Adrenal gland (tissue), 5 donors: ENCODE measurements around the gene AK3.

ENCODE experiments used
- POLR2A ChIP-seq, 2 donors: fragments of 450-650 bp; IDR thresholded peaks; one replicate each; pipeline ENCODE4 v1.6.1; 2017; ENCODE audit warnings: antibody characterized with exemption in 2 of 2, mild to moderate bottlenecking in 2 of 2, moderate library complexity in 1 of 2
- TF ChIP-seq, protein P1 (sequence below), 6 experiments: fragments of 450-650 bp in 4 of 6; fragments of 200-600 bp in 2 of 6; sonication (generic) in 1 of 6; IDR thresholded peaks; 1 replicate in 5 of 6; 2 replicates in 1 of 6; pipeline versions ENCODE4 v1.5.1 to v1.8.0; 2016 to 2021; ENCODE audit warnings: antibody characterized with exemption in 6 of 6, mild to moderate bottlenecking in 2 of 6, moderate library complexity in 1 of 6
- donor health status: DM: no; HTN: no; CAD: no.

DNA sequence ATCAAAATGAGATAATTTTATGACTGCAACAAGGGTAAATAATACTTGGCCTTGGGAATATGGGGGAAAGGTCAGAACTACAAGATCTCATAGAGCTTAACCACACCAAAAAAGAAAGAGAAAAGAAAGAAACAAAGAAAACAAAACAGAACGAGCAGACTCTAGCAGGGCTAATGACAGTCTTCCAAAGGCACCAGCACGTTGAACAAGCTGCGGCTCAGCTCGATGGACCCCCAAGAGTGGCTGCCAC, 689 bp downstream of the AK3 start:
- TF ChIP-seq, protein P1, sequence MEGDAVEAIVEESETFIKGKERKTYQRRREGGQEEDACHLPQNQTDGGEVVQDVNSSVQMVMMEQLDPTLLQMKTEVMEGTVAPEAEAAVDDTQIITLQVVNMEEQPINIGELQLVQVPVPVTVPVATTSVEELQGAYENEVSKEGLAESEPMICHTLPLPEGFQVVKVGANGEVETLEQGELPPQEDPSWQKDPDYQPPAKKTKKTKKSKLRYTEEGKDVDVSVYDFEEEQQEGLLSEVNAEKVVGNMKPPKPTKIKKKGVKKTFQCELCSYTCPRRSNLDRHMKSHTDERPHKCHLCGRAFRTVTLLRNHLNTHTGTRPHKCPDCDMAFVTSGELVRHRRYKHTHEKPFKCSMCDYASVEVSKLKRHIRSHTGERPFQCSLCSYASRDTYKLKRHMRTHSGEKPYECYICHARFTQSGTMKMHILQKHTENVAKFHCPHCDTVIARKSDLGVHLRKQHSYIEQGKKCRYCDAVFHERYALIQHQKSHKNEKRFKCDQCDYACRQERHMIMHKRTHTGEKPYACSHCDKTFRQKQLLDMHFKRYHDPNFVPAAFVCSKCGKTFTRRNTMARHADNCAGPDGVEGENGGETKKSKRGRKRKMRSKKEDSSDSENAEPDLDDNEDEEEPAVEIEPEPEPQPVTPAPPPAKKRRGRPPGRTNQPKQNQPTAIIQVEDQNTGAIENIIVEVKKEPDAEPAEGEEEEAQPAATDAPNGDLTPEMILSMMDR (IDR thresholded peaks at IDR 0.05): no peak
- TF ChIP-seq POLR2A (IDR thresholded peaks at IDR 0.05): no peak
